Inflammatory macrophage treated with lipopolysaccharide for 1 hour (primary cell): ENCODE data around the gene SERPINA3.

Experiments used
- DNase-seq, 2 donors: peaks; one replicate each; pipeline ENCODE4 v3.0.0-alpha.2; 2020 to 2022

The SERPINA3 gene

GRCh38 chr14:94614802-94615201 lies 2.6 kb downstream of the SERPINA3 start:
- no peak for DNase-seq

- no peak for DNase-seq
Observed at GRCh38 chr14:94615254-94615653, 3.1 kb downstream of the SERPINA3 start.

- no peak for DNase-seq
Observed at GRCh38 chr14:94615823-94616570, 3.8 kb downstream of the SERPINA3 start.

GRCh38 chr14:94617366-94617941 lies 5.3 kb downstream of the SERPINA3 start:
- no peak for DNase-seq

GRCh38 chr14:94617988-94618822 lies 6.0 kb downstream of the SERPINA3 start:
- no peak for DNase-seq

GRCh38 chr14:94619297-94619696 lies 7.1 kb downstream of the SERPINA3 start:
- DNase-seq: no peak

- DNase-seq: no peak
Observed at GRCh38 chr14:94620597-94620996, 8.4 kb downstream of the SERPINA3 start.

- DNase-seq: no peak
Observed at GRCh38 chr14:94621358-94622134, 9.4 kb downstream of the SERPINA3 start.

- no peak for DNase-seq
Observed at GRCh38 chr14:94622653-94623421, 10.6 kb downstream of the SERPINA3 start.

GRCh38 chr14:94623422-94623809 lies 11.2 kb downstream of the SERPINA3 start:
- DNase-seq: no peak

GRCh38 chr14:94623856-94624499 lies 11.8 kb downstream of the SERPINA3 start:
- DNase-seq: no peak

GRCh38 chr14:94624537-94625352 lies 12.6 kb downstream of the SERPINA3 start:
- DNase-seq: no peak

- DNase-seq: no peak
Observed at GRCh38 chr14:94625353-94625635, 13.1 kb downstream of the SERPINA3 start.

GRCh38 chr14:94628578-94628977 lies 16.4 kb downstream of the SERPINA3 start:
- no peak for DNase-seq

GRCh38 chr14:94630396-94630795 lies 18.2 kb downstream of the SERPINA3 start:
- DNase-seq: no peak

GRCh38 chr14:94631050-94631449 lies 18.9 kb downstream of the SERPINA3 start:
- DNase-seq: no peak

- no peak for DNase-seq
Observed at GRCh38 chr14:94631536-94632304, 19.5 kb downstream of the SERPINA3 start.

- DNase-seq: no peak
Observed at GRCh38 chr14:94632305-94632590, 20.1 kb downstream of the SERPINA3 start.

GRCh38 chr14:94633121-94633520 lies 20.9 kb downstream of the SERPINA3 start:
- DNase-seq: no peak

- DNase-seq: no peak
Observed at GRCh38 chr14:94635154-94635553, 23.0 kb downstream of the SERPINA3 start.
